Hepatocyte (in vitro differentiated cells): ENCODE measurements around the gene RPL35A. TPM values are rescaled to one million over a fixed set of nuclear protein-coding genes. Genes with fewer than 3 reads are reported as not detected.
A peak's percentile ranks its signal among the peaks of the same experiment; 100 is the strongest.
"Not testable (repeated sequence)": the region's sequence is repeated elsewhere in the genome, so short reads cannot be mapped to it uniquely, and the experiment has no call there.

Experiments
- DNase-seq: peaks from one replicate; pipeline ENCODE4 v3.0.0-alpha.2; 2016; ENCODE audit warnings: low spot score
- H2AFZ ChIP-seq: fragments of 200-600 bp; sonication (generic); 2 replicates; pipeline ENCODE4 v1.6.0; 2016; ENCODE audit warnings: antibody characterized with exemption, mild to moderate bottlenecking
- H3K27ac ChIP-seq: fragments of 200-600 bp; sonication (generic); 2 replicates; pipeline ENCODE4 v1.5.1; 2016; ENCODE audit warnings: mild to moderate bottlenecking
- H3K27me3 ChIP-seq: fragments of 200-600 bp; sonication (generic); 2 replicates; pipeline ENCODE4 v1.6.1; 2016
- H3K36me3 ChIP-seq: fragments of 200-600 bp; sonication (generic); replicated peaks from 2 replicates; pipeline ENCODE4 v1.5.1; 2016; ENCODE audit warnings: low read depth; ENCODE audit not compliant: insufficient read depth
- H3K4me1 ChIP-seq: fragments of 200-600 bp; sonication (generic); 2 replicates; pipeline ENCODE4 v1.5.1; 2016; ENCODE audit warnings: mild to moderate bottlenecking, moderate library complexity; ENCODE audit not compliant: insufficient read depth
- H3K4me2 ChIP-seq: fragments of 200-600 bp; sonication (generic); 2 replicates; pipeline ENCODE4 v1.6.0; 2016
- H3K4me3 ChIP-seq: fragments of 200-600 bp; sonication (generic); 2 replicates; pipeline ENCODE4 v1.5.1; 2016; ENCODE audit warnings: mild to moderate bottlenecking
- H3K79me2 ChIP-seq: fragments of 200-600 bp; sonication (generic); 2 replicates; pipeline ENCODE4 v1.6.0; 2017; ENCODE audit warnings: mild to moderate bottlenecking
- H3K9me2 ChIP-seq: fragments of 200-600 bp; sonication (generic); replicated peaks from 2 replicates; pipeline ENCODE4 v1.6.0; 2017; ENCODE audit warnings: mild to moderate bottlenecking; ENCODE audit not compliant: insufficient read depth
- H3K9me3 ChIP-seq: fragments of 200-600 bp; sonication (generic); 2 replicates; pipeline ENCODE4 v1.5.1; 2016; ENCODE audit warnings: low read depth, mild to moderate bottlenecking
- H4K20me1 ChIP-seq: fragments of 200-600 bp; sonication (generic); 2 replicates; pipeline ENCODE4 v1.6.0; 2016; ENCODE audit warnings: mild to moderate bottlenecking; ENCODE audit not compliant: insufficient read depth, poor library complexity, severe bottlenecking
- CTCF ChIP-seq: fragments of 200-600 bp; sonication (generic); IDR thresholded peaks from 2 replicates; pipeline ENCODE4 v1.5.1; 2016; ENCODE audit warnings: antibody characterized with exemption, mild to moderate bottlenecking; ENCODE audit not compliant: poor library complexity
- EZH2 ChIP-seq: fragments of 200-600 bp; sonication (generic); IDR thresholded peaks from 2 replicates; pipeline ENCODE4 v1.6.1; 2016; ENCODE audit warnings: antibody characterized with exemption, mild to moderate bottlenecking, borderline replicate concordance
- EZH2phosphoT487 ChIP-seq: fragments of 200-600 bp; sonication (generic); IDR thresholded peaks from one replicate; pipeline ENCODE4 v1.6.1; 2018; ENCODE audit warnings: antibody characterized with exemption, mild to moderate bottlenecking, low read depth, moderate library complexity; ENCODE audit not compliant: unreplicated experiment, severe bottlenecking
- WGBS: methylation state at CpG from one replicate; pipeline ENCODE4 v1.1.6; 2016; ENCODE audit warnings: low lambda C conversion rate; ENCODE audit errors: missing lambda C conversion rate; 5-methylcytosine and 5-hydroxymethylcytosine counted together
- polyA plus RNA-seq: library from polyadenylated mRNA; unstranded; fragments of >200 nt; fragmentation: Nextera tagmentation; extraction: Ambion mirVana; gene quantifications from 2 replicates; pipeline ENCODE4 v1.2.1, GENCODE V29; 2016
- total RNA-seq: library from RNA; depleted of rRNA; stranded (reverse); fragments of >200 nt; gene quantifications from 2 replicates; pipeline ENCODE4 v1.2.3, GENCODE V29; 2014

The RPL35A gene
- total and polyA plus RNA-seq, 2 experiments from 2014 or later = 715 to 743 TPM

GRCh38 chr3:197912741-197913476 is 37.1 kb upstream of the RPL35A start:
- no peaks in the 10 kb centered on the region for H3K9me3 ChIP-seq
- TF ChIP-seq EZH2phosphoT487 (no peak), EZH2 (no peak), CTCF (no peak)
- H3K4me2 ChIP-seq = no peak overlapping the region
- DNase-seq = no peak
- WGBS = 89% methylated on average over 33 of the region's 33 CpGs
- H4K20me1 ChIP-seq = no peaks in the 10 kb centered on the region
- H3K4me1 ChIP-seq = no peaks in the 10 kb centered on the region
- no peaks in the 10 kb centered on the region for H3K27me3 ChIP-seq
- H3K79me2 ChIP-seq = no peaks in the 10 kb centered on the region
- no peaks in the 10 kb centered on the region for H3K36me3 ChIP-seq
- no peak overlapping the region for H3K27ac ChIP-seq
- no peaks in the 10 kb centered on the region for H3K9me2 ChIP-seq
- H3K4me3 ChIP-seq = no peak overlapping the region
- H2AFZ ChIP-seq = no peak overlapping the region

DNA sequence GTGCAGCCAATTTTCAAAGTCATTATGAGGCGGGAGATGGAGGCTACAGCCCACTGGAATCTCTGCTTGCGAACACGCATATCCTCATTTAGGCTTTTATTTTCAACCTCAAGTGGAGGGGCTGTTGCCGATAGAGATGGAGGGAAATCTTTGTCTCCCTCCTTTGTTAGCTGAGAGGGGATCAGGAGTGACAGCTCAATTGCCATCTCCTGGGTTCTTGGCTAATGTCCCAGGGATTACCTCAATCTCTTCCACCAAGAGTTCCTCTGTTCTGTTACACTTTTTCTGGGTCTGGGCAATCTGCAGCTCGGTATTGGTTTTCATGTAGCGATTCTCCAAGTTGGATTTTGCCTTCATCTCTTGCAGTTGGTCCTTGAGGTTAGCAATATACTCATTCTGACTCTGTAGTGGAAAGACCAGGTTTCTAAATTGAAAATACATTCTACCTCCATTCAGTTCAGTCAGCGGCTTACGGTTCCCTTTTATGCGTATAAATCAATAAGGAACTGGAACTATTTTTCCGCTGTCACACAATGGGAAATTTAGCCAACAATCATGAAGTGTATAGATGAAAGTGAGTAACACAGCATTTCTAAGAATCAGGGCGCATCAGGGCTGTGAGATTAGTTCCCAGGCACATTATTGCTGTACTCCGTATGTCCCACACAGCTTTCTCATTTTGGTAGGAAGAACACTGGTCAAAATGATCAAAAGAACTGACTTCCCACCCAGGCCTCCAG is 36.2 kb upstream of the RPL35A start:
- Histone ChIP-seq H3K9me3 (no peaks in the 10 kb centered on the region), H3K27me3 (no peaks in the 10 kb centered on the region), H3K36me3 (no peaks in the 10 kb centered on the region), H2AFZ (no peak overlapping the region), H3K4me1 (no peaks in the 10 kb centered on the region), H3K27ac (no peak overlapping the region), H3K4me2 (no peak overlapping the region), H3K4me3 (no peak overlapping the region), H4K20me1 (no peaks in the 10 kb centered on the region), H3K79me2 (no peaks in the 10 kb centered on the region), H3K9me2 (no peaks in the 10 kb centered on the region)
- TF ChIP-seq CTCF (no peak), EZH2phosphoT487 (no peak), EZH2 (no peak)
- WGBS = 96% methylated on average over 12 of the region's 12 CpGs
- DNase-seq = no peak

- not testable (repeated sequence) for H4K20me1 ChIP-seq, H3K27me3 ChIP-seq, H3K79me2 ChIP-seq, DNase-seq, H3K4me1 ChIP-seq, H2AFZ ChIP-seq, H3K4me3 ChIP-seq, H3K27ac ChIP-seq, H3K36me3 ChIP-seq, H3K4me2 ChIP-seq, H3K9me2 ChIP-seq, H3K9me3 ChIP-seq
- 95% methylated on average over 20 of the region's 24 CpGs for WGBS
These were observed 28.3 kb upstream of the RPL35A start for GRCh38 chr3:197921429-197922275.

GRCh38 chr3:197926418-197926817 is 23.6 kb upstream of the RPL35A start:
- Histone ChIP-seq H3K79me2 (no peaks in the 10 kb centered on the region), H2AFZ (no peak overlapping the region), H3K4me2 (no peak overlapping the region), H3K4me3 (no peak overlapping the region), H3K36me3 (no peaks in the 10 kb centered on the region), H3K4me1 (no peaks in the 10 kb centered on the region), H3K9me2 (no peaks in the 10 kb centered on the region), H4K20me1 (no peaks in the 10 kb centered on the region), H3K27ac (no peak overlapping the region), H3K27me3 (no peaks in the 10 kb centered on the region), H3K9me3 (no peaks in the 10 kb centered on the region)
- DNase-seq = no peak
- 83% methylated on average over 7 of the region's 7 CpGs for WGBS
- TF ChIP-seq EZH2 = no peak
- TF ChIP-seq CTCF = peak; percentile 3
- TF ChIP-seq EZH2phosphoT487 = no peak

- not testable (repeated sequence) for H3K4me3 ChIP-seq, DNase-seq, H3K4me1 ChIP-seq, H2AFZ ChIP-seq, H3K27me3 ChIP-seq, H3K27ac ChIP-seq, H4K20me1 ChIP-seq, H3K9me2 ChIP-seq, H3K9me3 ChIP-seq, H3K79me2 ChIP-seq, H3K36me3 ChIP-seq, H3K4me2 ChIP-seq
- WGBS = 95% methylated on average over 3 of the region's 3 CpGs
These were observed 22.4 kb upstream of the RPL35A start for GRCh38 chr3:197927578-197927977.
